HG03442 (cell line): ENCODE results near the gene RIMBP2.

Experiments
- ATAC-seq: cut with Tn5 transposase; IDR thresholded peaks from one replicate; pipeline ENCODE4 v1.9.1; 2021; ENCODE audit warnings: mild to moderate bottlenecking, moderate library complexity; ENCODE audit not compliant: unreplicated experiment

RIMBP2 gene

GRCh38 chr12:130555628-130556485, 160.2 kb downstream of the RIMBP2 start:
- ATAC-seq = no peak

- no peak for ATAC-seq
These were observed 160.9 kb downstream of the RIMBP2 start for GRCh38 chr12:130555221-130555620.

GRCh38 chr12:130552483-130552996, 163.6 kb downstream of the RIMBP2 start:
- no peak for ATAC-seq

- ATAC-seq = no peak
These were observed 166.7 kb downstream of the RIMBP2 start for GRCh38 chr12:130549361-130549760.

GRCh38 chr12:130547480-130548155, 168.5 kb downstream of the RIMBP2 start:
- ATAC-seq = no peak

GRCh38 chr12:130546494-130546893, 169.6 kb downstream of the RIMBP2 start:
- ATAC-seq = no peak

GRCh38 chr12:130545475-130545874, 170.6 kb downstream of the RIMBP2 start:
- ATAC-seq = no peak

- ATAC-seq = no peak
These were observed 175.7 kb downstream of the RIMBP2 start for GRCh38 chr12:130540376-130540775.

- ATAC-seq = no peak
These were observed 177.6 kb downstream of the RIMBP2 start for GRCh38 chr12:130538343-130539095.

- ATAC-seq = no peak
These were observed 178.4 kb downstream of the RIMBP2 start for GRCh38 chr12:130537655-130538054.

GRCh38 chr12:130537051-130537450, 179.0 kb downstream of the RIMBP2 start:
- no peak for ATAC-seq

GRCh38 chr12:130530429-130530828, 185.7 kb downstream of the RIMBP2 start:
- ATAC-seq = no peak

GRCh38 chr12:130529781-130530180, 186.3 kb downstream of the RIMBP2 start:
- ATAC-seq = no peak

- ATAC-seq = no peak
These were observed 188.9 kb downstream of the RIMBP2 start for GRCh38 chr12:130527239-130527638.

GRCh38 chr12:130526813-130527212, 189.3 kb downstream of the RIMBP2 start:
- ATAC-seq = no peak

- ATAC-seq = no peak
These were observed 190.5 kb downstream of the RIMBP2 start for GRCh38 chr12:130525384-130526172.

- ATAC-seq = no peak
These were observed 191.3 kb downstream of the RIMBP2 start for GRCh38 chr12:130524759-130525158.

- no peak for ATAC-seq
These were observed 192.1 kb downstream of the RIMBP2 start for GRCh38 chr12:130523863-130524614.

GRCh38 chr12:130523208-130523607, 192.9 kb downstream of the RIMBP2 start:
- ATAC-seq = no peak
